ENCODE results near the gene OCRL.

DNA sequence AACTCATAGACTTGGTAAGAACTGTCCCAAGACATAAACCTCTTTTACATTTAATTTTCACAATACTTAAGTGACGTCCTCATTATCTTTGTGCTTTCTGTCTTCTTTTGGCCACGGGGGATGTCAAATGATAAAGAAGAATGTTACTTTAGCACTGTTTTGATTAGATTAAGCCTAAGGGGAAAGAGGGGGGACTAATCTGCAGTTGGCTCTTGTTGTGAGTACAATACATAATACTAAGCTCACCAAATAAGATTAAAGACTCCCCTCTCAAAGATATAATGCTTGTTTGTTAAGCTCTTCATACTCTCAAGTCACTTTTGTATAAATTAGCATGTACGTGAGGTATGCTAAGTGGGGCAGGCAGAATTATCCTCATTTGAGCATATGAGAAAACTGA, 36.5 kb downstream of the OCRL start:
- TF ChIP-seq CTCF (IDR thresholded peaks at IDR 0.05; ENCODE audit: borderline replicate concordance, extremely low read depth, low read length, poor library complexity, severe bottlenecking) (no peak), EZH2 (IDR thresholded peaks at IDR 0.05; ENCODE audit: borderline replicate concordance, low read depth, low read length, severe bottlenecking) (no peak)
